Breast epithelium (tissue), 4 donors: ENCODE results near the gene PADI2. TPM values are rescaled to one million over a fixed set of nuclear protein-coding genes. Genes with fewer than 3 reads are reported as not detected.

ENCODE experiments used
- DNase-seq, 2 donors: peaks; one replicate each; pipeline ENCODE4 v3.0.0-alpha.2; 2019; ENCODE audit warnings: low spot score in 2 of 2
- H3K27ac ChIP-seq, 2 donors: fragments of 200-600 bp; sonication (generic) in 1 of 2; one replicate each; pipeline ENCODE4 v1.5.1; 2016 to 2019; ENCODE audit warnings: mild to moderate bottlenecking in 1 of 2
- H3K27me3 ChIP-seq, 2 donors: fragments of 200-600 bp; sonication (generic) in 1 of 2; one replicate each; pipeline versions ENCODE4 v1.5.1 to v1.6.0; 2017 to 2019; ENCODE audit warnings: control low read depth in 1 of 2, mild to moderate bottlenecking in 1 of 2
- H3K36me3 ChIP-seq: fragments of 200-600 bp; one replicate; pipeline ENCODE4 v1.5.1; 2019
- H3K4me1 ChIP-seq, 2 donors: fragments of 200-600 bp; sonication (generic); one replicate each; pipeline ENCODE4 v1.5.1; 2016 to 2019; ENCODE audit warnings: control low read depth in 1 of 2
- H3K4me3 ChIP-seq, 3 donors: fragments of 200-600 bp; sonication (generic); 1 replicate in 2 of 3; 2 replicates in 1 of 3; pipeline ENCODE4 v1.5.1; 2016 to 2019; ENCODE audit warnings: mild to moderate bottlenecking in 3 of 3, moderate library complexity in 2 of 3
- H3K9me3 ChIP-seq, 2 donors: fragments of 200-600 bp; sonication (generic) in 1 of 2; one replicate each; pipeline ENCODE4 v1.5.1; 2016 to 2019; ENCODE audit warnings: control low read depth in 1 of 2
- POLR2A ChIP-seq: fragments of 450-650 bp; IDR thresholded peaks from one replicate; pipeline ENCODE4 v1.6.1; 2016; ENCODE audit warnings: antibody characterized with exemption, mild to moderate bottlenecking, moderate library complexity
- POLR2AphosphoS5 ChIP-seq, 3 donors: sonication (generic); formaldehyde crosslinking; IDR thresholded peaks; one replicate each; pipeline ENCODE4 v1.6.1; 2017; ENCODE audit warnings: antibody characterized with exemption in 3 of 3
- intact Hi-C: fragments of 100-400 bp; cut with DNase I; formaldehyde crosslinking; loops from one replicate; pipeline ENCODE4 v1.15.1; 2023; ENCODE audit warnings: low total_unique reads
- total RNA-seq, 3 donors: library from RNA; depleted of rRNA; stranded (reverse); fragments of >200 nt; gene quantifications; one replicate each; pipeline ENCODE4 v1.1.0, GENCODE V29; 2016
- TF ChIP-seq, protein P1 (sequence below), 3 donors: fragments of 450-650 bp; IDR thresholded peaks; one replicate each; pipeline ENCODE4 v1.5.1; 2016 to 2017; ENCODE audit warnings: antibody characterized with exemption in 3 of 3, mild to moderate bottlenecking in 3 of 3, moderate library complexity in 3 of 3

PADI2 gene
- total RNA-seq, 3 donors from 2014 or later, result 0.32 to 29.4 (median 9.2) TPM

- no peak overlapping the region for H3K4me3 ChIP-seq
- no peaks in the 10 kb centered on the region for H3K4me1 ChIP-seq
- H3K36me3 ChIP-seq, result no peaks in the 10 kb centered on the region
- H3K27ac ChIP-seq, result no peak overlapping the region
- no peak for TF ChIP-seq POLR2AphosphoS5 (IDR thresholded peaks at IDR 0.05)
- TF ChIP-seq, protein P1, sequence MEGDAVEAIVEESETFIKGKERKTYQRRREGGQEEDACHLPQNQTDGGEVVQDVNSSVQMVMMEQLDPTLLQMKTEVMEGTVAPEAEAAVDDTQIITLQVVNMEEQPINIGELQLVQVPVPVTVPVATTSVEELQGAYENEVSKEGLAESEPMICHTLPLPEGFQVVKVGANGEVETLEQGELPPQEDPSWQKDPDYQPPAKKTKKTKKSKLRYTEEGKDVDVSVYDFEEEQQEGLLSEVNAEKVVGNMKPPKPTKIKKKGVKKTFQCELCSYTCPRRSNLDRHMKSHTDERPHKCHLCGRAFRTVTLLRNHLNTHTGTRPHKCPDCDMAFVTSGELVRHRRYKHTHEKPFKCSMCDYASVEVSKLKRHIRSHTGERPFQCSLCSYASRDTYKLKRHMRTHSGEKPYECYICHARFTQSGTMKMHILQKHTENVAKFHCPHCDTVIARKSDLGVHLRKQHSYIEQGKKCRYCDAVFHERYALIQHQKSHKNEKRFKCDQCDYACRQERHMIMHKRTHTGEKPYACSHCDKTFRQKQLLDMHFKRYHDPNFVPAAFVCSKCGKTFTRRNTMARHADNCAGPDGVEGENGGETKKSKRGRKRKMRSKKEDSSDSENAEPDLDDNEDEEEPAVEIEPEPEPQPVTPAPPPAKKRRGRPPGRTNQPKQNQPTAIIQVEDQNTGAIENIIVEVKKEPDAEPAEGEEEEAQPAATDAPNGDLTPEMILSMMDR (IDR thresholded peaks at IDR 0.05), result no peak
- TF ChIP-seq POLR2A, result no peak
- H3K27me3 ChIP-seq, result no peaks in the 10 kb centered on the region
- no peaks in the 10 kb centered on the region for H3K9me3 ChIP-seq
- DNase-seq, result no peak
- intact Hi-C loops, result no loop called here
These were observed 42.0 kb upstream of the PADI2 start for GRCh38 chr1:17161137-17161740.

GRCh38 chr1:17158961-17159360 is 39.7 kb upstream of the PADI2 start:
- no peaks in the 10 kb centered on the region for H3K36me3 ChIP-seq
- no peak for DNase-seq
- no peaks in the 10 kb centered on the region for H3K27me3 ChIP-seq
- H3K4me3 ChIP-seq, result no peak overlapping the region
- H3K9me3 ChIP-seq, result peaks cover 8 to 22% of the 10 kb centered on the region in 2 donors
- TF ChIP-seq POLR2AphosphoS5 (IDR thresholded peaks at IDR 0.05), result no peak
- no peak for TF ChIP-seq POLR2A
- TF ChIP-seq, protein P1 (IDR thresholded peaks at IDR 0.05), result no peak
- intact Hi-C loops, result no loop called here
- no peak overlapping the region for H3K27ac ChIP-seq
- no peaks in the 10 kb centered on the region for H3K4me1 ChIP-seq

- Histone ChIP-seq H3K36me3 (no peaks in the 10 kb centered on the region), H3K4me3 (no peak overlapping the region), H3K9me3 (peaks cover 15 to 47% of the 10 kb centered on the region in 2 donors), H3K4me1 (no peaks in the 10 kb centered on the region), H3K27ac (no peak overlapping the region), H3K27me3 (no peaks in the 10 kb centered on the region)
- no peak for DNase-seq
- intact Hi-C loops, result no loop called here
- TF ChIP-seq, protein P1 (IDR thresholded peaks at IDR 0.05), result no peak
- TF ChIP-seq POLR2AphosphoS5 (IDR thresholded peaks at IDR 0.05), result no peak
- no peak for TF ChIP-seq POLR2A
These were observed 36.9 kb upstream of the PADI2 start for GRCh38 chr1:17156108-17156507.

- H3K36me3 ChIP-seq, result no peaks in the 10 kb centered on the region
- H3K9me3 ChIP-seq, result peaks cover 15 to 47% of the 10 kb centered on the region in 2 donors
- intact Hi-C loops, result no loop called here
- TF ChIP-seq POLR2A, result no peak
- TF ChIP-seq, protein P1 (IDR thresholded peaks at IDR 0.05), result no peak
- no peak for TF ChIP-seq POLR2AphosphoS5 (IDR thresholded peaks at IDR 0.05)
- no peak for DNase-seq
- no peaks in the 10 kb centered on the region for H3K4me1 ChIP-seq
- no peak overlapping the region for H3K27ac ChIP-seq
- H3K27me3 ChIP-seq, result no peaks in the 10 kb centered on the region
- H3K4me3 ChIP-seq, result no peak overlapping the region
These were observed 36.1 kb upstream of the PADI2 start for GRCh38 chr1:17155257-17155920.

DNA sequence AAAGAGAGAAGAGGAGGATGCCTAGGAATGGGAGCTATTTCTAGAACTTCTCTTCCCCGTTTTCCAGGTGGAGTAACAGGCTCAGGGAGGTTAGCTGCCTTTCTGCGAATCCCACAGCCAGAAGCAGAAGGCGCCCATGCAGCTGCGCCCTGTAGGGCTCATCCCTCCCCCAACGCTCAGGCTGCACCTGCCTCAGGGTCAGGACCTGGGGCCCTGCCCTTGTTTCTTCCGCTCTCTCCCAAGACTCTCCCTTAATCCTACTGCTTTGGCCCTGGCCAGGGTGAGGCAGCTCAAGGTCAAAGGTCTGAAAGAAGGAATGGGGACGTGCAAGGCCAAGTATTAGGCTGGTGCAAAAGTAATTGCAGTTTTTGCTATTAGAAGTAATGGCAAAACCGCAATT is 30.5 kb upstream of the PADI2 start:
- peaks cover 11 to 32% of the 10 kb centered on the region in 2 donors for H3K9me3 ChIP-seq
- peaks cover 0 to 23% of the 10 kb centered on the region in 2 donors for H3K27me3 ChIP-seq

More for the DNA sequence above, 30.5 kb upstream of the PADI2 start:
- no peaks in the 10 kb centered on the region for H3K36me3 ChIP-seq
- no peak overlapping the region for H3K4me3 ChIP-seq
- no peak for DNase-seq
- no peak overlapping the region for H3K27ac ChIP-seq
- TF ChIP-seq POLR2AphosphoS5 (IDR thresholded peaks at IDR 0.05), result no peak
- TF ChIP-seq, protein P1 (IDR thresholded peaks at IDR 0.05), result no peak
- no peak for TF ChIP-seq POLR2A
- no peaks in the 10 kb centered on the region for H3K4me1 ChIP-seq
- intact Hi-C loops, result no loop called here
